NCI-H2227 treated with DMSO at 0.1 percent for 48 hours (cell line): ENCODE measurements around the gene THSD4.
A peak's percentile ranks its signal among the peaks of the same experiment; 100 is the strongest.

Source experiments
- DNase-seq: peaks from one replicate; lab custom pipeline; 2025; lab: John Stamatoyannopoulos, UW

Gene THSD4

GRCh38 chr15:71501344-71502076 lies 386.2 kb downstream of the THSD4 start:
- DNase-seq, result no peak

- no peak for DNase-seq
Measured at GRCh38 chr15:71502077-71502432, 386.8 kb downstream of the THSD4 start.

GRCh38 chr15:71505962-71506361 lies 390.7 kb downstream of the THSD4 start:
- no peak for DNase-seq

- DNase-seq, result no peak
Measured at GRCh38 chr15:71506946-71507345, 391.7 kb downstream of the THSD4 start.

GRCh38 chr15:71508081-71508682 lies 392.9 kb downstream of the THSD4 start:
- DNase-seq, result no peak

- DNase-seq, result no peak
Measured at GRCh38 chr15:71509139-71509538, 393.9 kb downstream of the THSD4 start.

GRCh38 chr15:71510763-71511162 lies 395.5 kb downstream of the THSD4 start:
- DNase-seq, result no peak

GRCh38 chr15:71511796-71512681 lies 396.8 kb downstream of the THSD4 start:
- DNase-seq, result peak; percentile 78

- no peak for DNase-seq
Measured at GRCh38 chr15:71512682-71513006, 397.4 kb downstream of the THSD4 start.

GRCh38 chr15:71515375-71516186 lies 400.3 kb downstream of the THSD4 start:
- no peak for DNase-seq

- no peak for DNase-seq
Measured at GRCh38 chr15:71517751-71518150, 402.5 kb downstream of the THSD4 start.

GRCh38 chr15:71518661-71519060 lies 403.4 kb downstream of the THSD4 start:
- no peak for DNase-seq

GRCh38 chr15:71526060-71526820 lies 411.0 kb downstream of the THSD4 start:
- no peak for DNase-seq

- DNase-seq, result no peak
Measured at GRCh38 chr15:71529361-71529760, 414.1 kb downstream of the THSD4 start.

- DNase-seq, result no peak
Measured at GRCh38 chr15:71530116-71530515, 414.8 kb downstream of the THSD4 start.

- no peak for DNase-seq
Measured at GRCh38 chr15:71532994-71533393, 417.7 kb downstream of the THSD4 start.

- no peak for DNase-seq
Measured at GRCh38 chr15:71538181-71538580, 422.9 kb downstream of the THSD4 start.

- DNase-seq, result no peak
Measured at GRCh38 chr15:71541746-71542145, 426.5 kb downstream of the THSD4 start.

- DNase-seq, result no peak
Measured at GRCh38 chr15:71542836-71543235, 427.6 kb downstream of the THSD4 start.

GRCh38 chr15:71543413-71543812 lies 428.1 kb downstream of the THSD4 start:
- DNase-seq, result no peak

- DNase-seq, result no peak
Measured at GRCh38 chr15:71545223-71545760, 430.0 kb downstream of the THSD4 start.
